Natural killer cell (primary cell): ENCODE data around the gene SYNC. TPM values are rescaled to one million over a fixed set of nuclear protein-coding genes. Genes with fewer than 3 reads are reported as not detected.
A peak's percentile ranks its signal among the peaks of the same experiment; 100 is the strongest.

Source experiments
- ATAC-seq, 3 donors: fragments of 150-1000 bp in 2 of 3; fragments of 200-7000 bp in 1 of 3; cut with Tn5 transposase; 1 replicate in 1 of 3; 2 replicates in 2 of 3; pipeline ENCODE4 v1.10.0; 2021; ENCODE audit warnings: mild to moderate bottlenecking in 2 of 3, moderate library complexity in 2 of 3
- DNase-seq, 2 donors: peaks; one replicate each; pipeline versions ENCODE4 v3.0.0 to v3.0.0-alpha.2; 2013 to 2021; ENCODE audit warnings: mixed read lengths in 1 of 2
- H3K27ac ChIP-seq: one replicate; pipeline ENCODE4 v1.5.1; 2013; ENCODE audit warnings: mild to moderate bottlenecking, low read length
- H3K27me3 ChIP-seq: one replicate; pipeline ENCODE4 v1.6.1; 2013; ENCODE audit warnings: low read length; ENCODE audit not compliant: control insufficient read depth, insufficient read depth
- H3K36me3 ChIP-seq: one replicate; pipeline ENCODE4 v1.6.1; 2013; ENCODE audit warnings: low read length; ENCODE audit not compliant: control insufficient read depth, insufficient read depth
- H3K4me1 ChIP-seq: one replicate; pipeline ENCODE4 v1.6.1; 2013; ENCODE audit warnings: low read length; ENCODE audit not compliant: control insufficient read depth, insufficient read depth
- H3K4me3 ChIP-seq: one replicate; pipeline ENCODE4 v1.5.1; 2013; ENCODE audit warnings: low read length
- H3K9me3 ChIP-seq: one replicate; pipeline ENCODE4 v1.6.1; 2013; ENCODE audit warnings: low read length; ENCODE audit not compliant: control insufficient read depth, insufficient read depth
- H3K27ac Mint-ChIP-seq, 2 donors: one replicate each; pipeline ENCODE4 v1.8.0; 2022; ENCODE audit warnings: mild to moderate bottlenecking in 2 of 2, mixed read lengths in 2 of 2, moderate library complexity in 1 of 2
- H3K27me3 Mint-ChIP-seq, 2 donors: one replicate each; pipeline ENCODE4 v1.8.0; 2022; ENCODE audit warnings: low read depth in 2 of 2, mixed read lengths in 2 of 2
- H3K36me3 Mint-ChIP-seq: one replicate; pipeline ENCODE4 v1.8.0; 2022; ENCODE audit warnings: mixed read lengths
- H3K4me1 Mint-ChIP-seq, 2 donors: one replicate each; pipeline ENCODE4 v1.8.0; 2022; ENCODE audit warnings: mixed read lengths in 2 of 2
- H3K4me3 Mint-ChIP-seq: one replicate; pipeline ENCODE4 v1.8.0; 2022; ENCODE audit warnings: mild to moderate bottlenecking, moderate library complexity, mixed read lengths
- H3K9me3 Mint-ChIP-seq, 2 donors: one replicate each; pipeline ENCODE4 v1.8.0; 2022; ENCODE audit warnings: mixed read lengths in 2 of 2
- WGBS: methylation state at CpG from one replicate; pipeline ENCODE4 v1.1.7; 2013; ENCODE audit warnings: missing lambda C conversion rate; ENCODE audit not compliant: insufficient coverage; 5-methylcytosine and 5-hydroxymethylcytosine counted together
- intact Hi-C: fragments of 100-400 bp; cut with micrococcal nuclease; formaldehyde crosslinking; loops from one replicate; pipeline ENCODE4 v1.14.2; 2022
- total RNA-seq, 4 donors: library from RNA; stranded (reverse); fragments of 120-200 nt in 1 of 4; gene quantifications; one replicate each; pipeline versions ENCODE4 v1.2.3 to v1.2.4, GENCODE V29; 2013 to 2022
- TF ChIP-seq, protein P1 (sequence below): fragments of 200-600 bp; IDR thresholded peaks from one replicate; pipeline ENCODE4 v1.8.0; 2022; ENCODE audit warnings: antibody characterized with exemption

Gene SYNC
- total RNA-seq, 3 donors from 2014 or later (not counting 1 experiment from before 2014, with no cell fraction given) = not detected

DNA sequence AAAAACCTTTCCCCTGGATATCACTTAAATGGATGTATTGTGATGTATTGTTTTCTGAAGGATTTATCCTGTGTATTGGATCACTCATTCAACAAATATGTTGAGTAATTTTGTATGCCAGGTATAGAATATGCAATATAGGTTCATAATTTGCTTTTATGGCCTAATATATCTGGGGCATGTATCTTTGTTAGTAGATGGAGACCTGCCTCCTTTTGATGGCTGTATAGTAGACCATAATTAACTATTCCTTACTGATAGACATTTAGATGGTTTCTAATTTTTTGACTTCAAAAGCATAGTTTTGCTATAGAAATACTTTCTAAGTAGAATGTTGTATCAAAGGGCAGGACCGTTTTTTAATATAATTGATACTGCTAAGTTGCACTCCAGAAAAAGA is 43.0 kb downstream of the SYNC start:
- Histone ChIP-seq H3K36me3 (peaks cover 69% of the 10 kb centered on the region), H3K4me3 (no peak overlapping the region), H3K27me3 (no peaks in the 10 kb centered on the region), H3K4me1 (peaks cover 4% of the 10 kb centered on the region), H3K9me3 (no peaks in the 10 kb centered on the region), H3K27ac (no peak overlapping the region)
- no peaks in the 10 kb centered on the region for H3K9me3 Mint-ChIP-seq
- WGBS = 100% methylated on average over 1 of the region's 1 CpG
- TF ChIP-seq, protein P1, sequence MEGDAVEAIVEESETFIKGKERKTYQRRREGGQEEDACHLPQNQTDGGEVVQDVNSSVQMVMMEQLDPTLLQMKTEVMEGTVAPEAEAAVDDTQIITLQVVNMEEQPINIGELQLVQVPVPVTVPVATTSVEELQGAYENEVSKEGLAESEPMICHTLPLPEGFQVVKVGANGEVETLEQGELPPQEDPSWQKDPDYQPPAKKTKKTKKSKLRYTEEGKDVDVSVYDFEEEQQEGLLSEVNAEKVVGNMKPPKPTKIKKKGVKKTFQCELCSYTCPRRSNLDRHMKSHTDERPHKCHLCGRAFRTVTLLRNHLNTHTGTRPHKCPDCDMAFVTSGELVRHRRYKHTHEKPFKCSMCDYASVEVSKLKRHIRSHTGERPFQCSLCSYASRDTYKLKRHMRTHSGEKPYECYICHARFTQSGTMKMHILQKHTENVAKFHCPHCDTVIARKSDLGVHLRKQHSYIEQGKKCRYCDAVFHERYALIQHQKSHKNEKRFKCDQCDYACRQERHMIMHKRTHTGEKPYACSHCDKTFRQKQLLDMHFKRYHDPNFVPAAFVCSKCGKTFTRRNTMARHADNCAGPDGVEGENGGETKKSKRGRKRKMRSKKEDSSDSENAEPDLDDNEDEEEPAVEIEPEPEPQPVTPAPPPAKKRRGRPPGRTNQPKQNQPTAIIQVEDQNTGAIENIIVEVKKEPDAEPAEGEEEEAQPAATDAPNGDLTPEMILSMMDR = no peak
- intact Hi-C loops = no loop called here
- H3K27me3 Mint-ChIP-seq = no peaks in the 10 kb centered on the region
- H3K4me3 Mint-ChIP-seq = no peak overlapping the region
- no peak for ATAC-seq
- peaks cover 26 to 32% of the 10 kb centered on the region in 2 donors for H3K4me1 Mint-ChIP-seq
- no peak for DNase-seq
- peak overlapping the region in 1 of 2 donors; percentile 29 for H3K27ac Mint-ChIP-seq
- H3K36me3 Mint-ChIP-seq = no peaks in the 10 kb centered on the region

DNA sequence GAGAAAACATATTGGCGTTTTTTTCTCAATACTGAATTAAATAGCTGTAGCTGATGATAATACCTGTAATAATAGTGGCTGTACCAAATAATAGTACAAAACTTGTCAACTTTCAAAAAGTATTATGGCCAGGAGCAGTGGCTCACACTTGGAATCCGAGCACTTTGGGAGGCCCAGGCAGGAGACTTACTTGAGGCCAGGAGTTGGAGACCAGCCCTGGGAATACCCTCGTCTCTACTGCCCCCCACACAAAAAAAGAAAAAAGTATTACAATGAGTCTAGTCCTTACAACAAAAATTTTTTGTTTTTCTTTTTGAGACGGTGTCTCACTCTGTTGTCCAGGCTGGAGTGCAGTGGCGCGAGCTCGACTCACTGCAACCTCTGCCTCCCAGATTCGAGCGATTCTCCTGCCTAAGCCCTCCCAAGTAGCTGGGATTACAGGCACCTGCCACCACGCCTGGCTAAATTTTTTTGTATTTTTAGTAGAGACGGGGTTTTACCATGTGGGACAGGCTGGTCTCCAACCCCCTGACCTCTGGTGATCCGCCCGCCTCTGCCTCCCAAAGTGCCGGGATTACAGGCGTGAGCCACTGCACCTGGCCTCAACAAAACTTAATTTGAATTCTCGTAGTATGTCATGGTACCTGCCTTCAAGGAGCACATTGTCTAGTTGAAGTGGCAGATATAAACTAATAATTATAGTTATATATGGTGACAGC is 50.2 kb downstream of the SYNC start:
- Mint-ChIP-seq H3K36me3 (no peaks in the 10 kb centered on the region), H3K27ac (peak overlapping the region; percentile 94 to 100), H3K9me3 (no peaks in the 10 kb centered on the region), H3K4me3 (peak overlapping the region; percentile 99), H3K4me1 (peaks cover 51 to 56% of the 10 kb centered on the region in 2 donors), H3K27me3 (no peaks in the 10 kb centered on the region)
- H3K9me3 ChIP-seq = no peaks in the 10 kb centered on the region
- H3K4me1 ChIP-seq = peaks cover 36% of the 10 kb centered on the region
- no peak for DNase-seq
- no peak for ATAC-seq
- no peak overlapping the region for H3K4me3 ChIP-seq
- 89% methylated on average over 14 of the region's 16 CpGs for WGBS
- H3K27me3 ChIP-seq = no peaks in the 10 kb centered on the region
- TF ChIP-seq, protein P1 = no peak
- intact Hi-C loops = loop anchor here (5.0 kb wide), 1 partner anchor 360 kb away; the partner anchor contains the start of gene HDAC1
- H3K36me3 ChIP-seq = peaks cover 44% of the 10 kb centered on the region
- peak overlapping the region; percentile 98 for H3K27ac ChIP-seq

DNA sequence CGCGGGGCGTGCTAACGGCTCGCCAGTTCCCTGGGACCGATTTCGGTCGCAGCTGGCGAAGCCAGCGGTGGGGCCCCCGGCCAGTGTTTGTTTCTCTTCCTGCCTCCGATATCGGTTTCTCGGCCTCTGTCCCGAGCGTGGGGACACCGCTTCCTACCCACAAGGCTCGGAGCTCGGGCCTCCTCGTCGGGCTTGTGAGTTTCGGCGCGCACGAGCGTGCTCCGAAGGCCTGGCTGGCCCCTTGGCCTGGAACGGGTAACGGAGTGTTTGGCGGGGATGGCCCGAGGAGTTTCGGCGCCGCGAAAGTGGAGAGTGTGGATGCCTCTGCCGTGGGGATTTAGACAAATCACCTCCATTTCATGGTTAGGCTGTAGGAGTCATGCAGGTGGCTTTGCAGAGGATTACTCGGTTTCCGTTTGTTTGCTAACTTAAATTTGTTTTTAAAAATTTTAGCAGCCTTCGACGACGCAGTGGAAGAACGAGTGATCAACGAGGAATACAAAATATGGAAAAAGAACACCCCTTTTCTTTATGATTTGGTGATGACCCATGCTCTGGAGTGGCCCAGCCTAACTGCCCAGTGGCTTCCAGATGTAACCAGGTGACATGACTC is 51.0 kb downstream of the SYNC start:
- H3K4me1 Mint-ChIP-seq = peaks cover 53 to 54% of the 10 kb centered on the region in 2 donors
- no peaks in the 10 kb centered on the region for H3K27me3 Mint-ChIP-seq
- Histone ChIP-seq H3K27ac (peak overlapping the region; percentile 98), H3K36me3 (peaks cover 36% of the 10 kb centered on the region), H3K9me3 (no peaks in the 10 kb centered on the region), H3K4me3 (peak overlapping the region; percentile 81), H3K4me1 (peaks cover 36% of the 10 kb centered on the region), H3K27me3 (no peaks in the 10 kb centered on the region)
- WGBS = under 1% methylated on average over 43 of the region's 43 CpGs
- ATAC-seq = peak in 1 of 3 donors; percentile 1
- peak overlapping the region; percentile 94 to 100 for H3K27ac Mint-ChIP-seq
- no peak for DNase-seq
- intact Hi-C loops = loop anchor here (2.0 to 5.0 kb wide), 2 partner anchors 165 to 359 kb away; partner anchors contain the start of genes HDAC1, S100PBP and YARS1
- H3K36me3 Mint-ChIP-seq = no peaks in the 10 kb centered on the region
- no peaks in the 10 kb centered on the region for H3K9me3 Mint-ChIP-seq
- H3K4me3 Mint-ChIP-seq = peak overlapping the region; percentile 99
- TF ChIP-seq, protein P1 = no peak
